Astrocyte (in vitro differentiated cells and primary cell): ENCODE data around the gene AP3S2. TPM values are rescaled to one million over a fixed set of nuclear protein-coding genes. Genes with fewer than 3 reads are reported as not detected.

Source experiments
- DNase-seq: peaks from one replicate; pipeline ENCODE4 v3.0.0-alpha.2; 2010; ENCODE audit warnings: low read depth
- FAIRE-seq: peaks from 2 replicates; lab custom pipeline; 2011; peaks lifted over from hg19 to GRCh38; lab: Jason Lieb, UNC
- H2AFZ ChIP-seq: 2 replicates; pipeline ENCODE4 v1.6.0; 2012; ENCODE audit warnings: low read depth, low read length, inconsistent platforms
- H3K27ac ChIP-seq: 2 replicates; pipeline ENCODE4 v1.5.1; 2011; ENCODE audit warnings: low read depth, low read length, inconsistent platforms
- H3K27me3 ChIP-seq: 2 replicates; pipeline ENCODE4 v1.6.0; 2011; ENCODE audit warnings: low read length, inconsistent platforms; ENCODE audit not compliant: insufficient read depth
- H3K36me3 ChIP-seq: 2 replicates; pipeline ENCODE4 v1.5.1; 2011; ENCODE audit warnings: low read length, inconsistent platforms; ENCODE audit not compliant: insufficient read depth
- H3K4me1 ChIP-seq: 2 replicates; pipeline ENCODE4 v1.5.1; 2011; ENCODE audit warnings: low read length, inconsistent platforms; ENCODE audit not compliant: insufficient read depth
- H3K4me2 ChIP-seq: 2 replicates; pipeline ENCODE4 v1.6.0; 2012; ENCODE audit warnings: low read length, inconsistent platforms
- H3K4me3 ChIP-seq: 2 replicates; pipeline ENCODE4 v1.5.1; 2011; ENCODE audit warnings: low read depth, mild to moderate bottlenecking, low read length, inconsistent platforms; ENCODE audit not compliant: insufficient read depth
- H3K79me2 ChIP-seq: 2 replicates; pipeline ENCODE4 v1.6.0; 2012; ENCODE audit warnings: mild to moderate bottlenecking, low read length, inconsistent platforms; ENCODE audit not compliant: insufficient read depth
- H3K9ac ChIP-seq: 2 replicates; pipeline ENCODE4 v1.6.0; 2012; ENCODE audit warnings: mild to moderate bottlenecking, low read length, inconsistent platforms
- H3K9me3 ChIP-seq: 2 replicates; pipeline ENCODE4 v1.5.1; 2012; ENCODE audit warnings: low read depth, mild to moderate bottlenecking, low read length, inconsistent platforms; ENCODE audit not compliant: insufficient read depth
- H4K20me1 ChIP-seq: 2 replicates; pipeline ENCODE4 v1.6.0; 2012; ENCODE audit warnings: low read length, inconsistent platforms; ENCODE audit not compliant: insufficient read depth
- H3K27ac Mint-ChIP-seq: one replicate; pipeline ENCODE4 v1.8.0; 2021; ENCODE audit warnings: mild to moderate bottlenecking, mixed read lengths; ENCODE audit not compliant: unreplicated experiment
- H3K27me3 Mint-ChIP-seq: one replicate; pipeline ENCODE4 v1.8.0; 2021; ENCODE audit warnings: low read depth, mixed read lengths; ENCODE audit not compliant: unreplicated experiment
- H3K36me3 Mint-ChIP-seq: one replicate; pipeline ENCODE4 v1.8.0; 2021; ENCODE audit warnings: low read depth, mixed read lengths; ENCODE audit not compliant: unreplicated experiment
- H3K4me1 Mint-ChIP-seq: one replicate; pipeline ENCODE4 v1.8.0; 2021; ENCODE audit warnings: low read depth, mixed read lengths; ENCODE audit not compliant: unreplicated experiment
- H3K4me3 Mint-ChIP-seq: one replicate; pipeline ENCODE4 v1.8.0; 2021; ENCODE audit warnings: mild to moderate bottlenecking, moderate library complexity, mixed read lengths; ENCODE audit not compliant: unreplicated experiment
- H3K9me3 Mint-ChIP-seq: one replicate; pipeline ENCODE4 v1.8.0; 2021; ENCODE audit warnings: mild to moderate bottlenecking, mixed read lengths; ENCODE audit not compliant: unreplicated experiment
- EZH2 ChIP-seq: IDR thresholded peaks from 2 replicates; pipeline ENCODE4 v1.6.1; 2012; ENCODE audit warnings: mild to moderate bottlenecking, low read length, inconsistent platforms; ENCODE audit not compliant: insufficient read depth
- total RNA-seq: library from RNA; stranded (reverse); gene quantifications from 2 replicates; pipeline ENCODE4 v1.2.1, GENCODE V29; 2021
- TF ChIP-seq, protein P1 (sequence below): IDR thresholded peaks from 2 replicates; pipeline ENCODE4 v1.5.1; 2011; ENCODE audit warnings: low read depth, mild to moderate bottlenecking, inconsistent platforms, low read length, moderate library complexity; ENCODE audit not compliant: insufficient read depth

The AP3S2 gene
- total RNA-seq, 1 donor from 2014 or later, result 41.2 TPM

DNA sequence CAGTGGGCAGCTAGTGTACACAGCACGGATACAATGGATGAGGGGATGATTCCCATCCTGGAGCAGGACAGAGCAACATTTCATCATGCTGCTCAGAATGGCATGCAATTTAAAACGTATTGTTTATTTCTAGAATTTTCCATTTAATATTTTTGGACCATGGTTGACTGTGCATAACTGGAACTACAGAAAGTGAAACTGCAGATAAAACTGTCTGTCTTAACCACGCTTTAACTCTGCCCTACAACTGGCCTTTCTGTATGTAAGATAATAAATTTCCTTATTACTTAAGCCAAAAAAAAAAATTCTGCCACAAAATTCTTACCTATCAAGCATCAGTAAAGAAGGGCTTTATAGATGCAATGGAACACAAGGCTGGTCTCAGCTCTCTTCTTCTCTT lies 33.4 kb downstream of the AP3S2 start:
- Histone ChIP-seq H3K4me2 (no peak overlapping the region), H3K27me3 (no peaks in the 10 kb centered on the region), H4K20me1 (no peaks in the 10 kb centered on the region), H3K79me2 (no peaks in the 10 kb centered on the region), H3K9ac (no peak overlapping the region), H3K36me3 (peaks cover 17% of the 10 kb centered on the region), H3K27ac (no peak overlapping the region), H2AFZ (no peak overlapping the region), H3K4me1 (no peaks in the 10 kb centered on the region), H3K4me3 (no peak overlapping the region), H3K9me3 (no peaks in the 10 kb centered on the region)
- FAIRE-seq (no peak), DNase-seq (no peak)
- H3K27ac Mint-ChIP-seq, result no peak overlapping the region
- no peak overlapping the region for H3K4me3 Mint-ChIP-seq
- no peaks in the 10 kb centered on the region for H3K4me1 Mint-ChIP-seq
- H3K36me3 Mint-ChIP-seq, result peaks cover 7% of the 10 kb centered on the region
- H3K9me3 Mint-ChIP-seq, result no peaks in the 10 kb centered on the region
- TF ChIP-seq EZH2, result no peak
- TF ChIP-seq, protein P1, sequence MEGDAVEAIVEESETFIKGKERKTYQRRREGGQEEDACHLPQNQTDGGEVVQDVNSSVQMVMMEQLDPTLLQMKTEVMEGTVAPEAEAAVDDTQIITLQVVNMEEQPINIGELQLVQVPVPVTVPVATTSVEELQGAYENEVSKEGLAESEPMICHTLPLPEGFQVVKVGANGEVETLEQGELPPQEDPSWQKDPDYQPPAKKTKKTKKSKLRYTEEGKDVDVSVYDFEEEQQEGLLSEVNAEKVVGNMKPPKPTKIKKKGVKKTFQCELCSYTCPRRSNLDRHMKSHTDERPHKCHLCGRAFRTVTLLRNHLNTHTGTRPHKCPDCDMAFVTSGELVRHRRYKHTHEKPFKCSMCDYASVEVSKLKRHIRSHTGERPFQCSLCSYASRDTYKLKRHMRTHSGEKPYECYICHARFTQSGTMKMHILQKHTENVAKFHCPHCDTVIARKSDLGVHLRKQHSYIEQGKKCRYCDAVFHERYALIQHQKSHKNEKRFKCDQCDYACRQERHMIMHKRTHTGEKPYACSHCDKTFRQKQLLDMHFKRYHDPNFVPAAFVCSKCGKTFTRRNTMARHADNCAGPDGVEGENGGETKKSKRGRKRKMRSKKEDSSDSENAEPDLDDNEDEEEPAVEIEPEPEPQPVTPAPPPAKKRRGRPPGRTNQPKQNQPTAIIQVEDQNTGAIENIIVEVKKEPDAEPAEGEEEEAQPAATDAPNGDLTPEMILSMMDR, result no peak
- no peaks in the 10 kb centered on the region for H3K27me3 Mint-ChIP-seq

DNA sequence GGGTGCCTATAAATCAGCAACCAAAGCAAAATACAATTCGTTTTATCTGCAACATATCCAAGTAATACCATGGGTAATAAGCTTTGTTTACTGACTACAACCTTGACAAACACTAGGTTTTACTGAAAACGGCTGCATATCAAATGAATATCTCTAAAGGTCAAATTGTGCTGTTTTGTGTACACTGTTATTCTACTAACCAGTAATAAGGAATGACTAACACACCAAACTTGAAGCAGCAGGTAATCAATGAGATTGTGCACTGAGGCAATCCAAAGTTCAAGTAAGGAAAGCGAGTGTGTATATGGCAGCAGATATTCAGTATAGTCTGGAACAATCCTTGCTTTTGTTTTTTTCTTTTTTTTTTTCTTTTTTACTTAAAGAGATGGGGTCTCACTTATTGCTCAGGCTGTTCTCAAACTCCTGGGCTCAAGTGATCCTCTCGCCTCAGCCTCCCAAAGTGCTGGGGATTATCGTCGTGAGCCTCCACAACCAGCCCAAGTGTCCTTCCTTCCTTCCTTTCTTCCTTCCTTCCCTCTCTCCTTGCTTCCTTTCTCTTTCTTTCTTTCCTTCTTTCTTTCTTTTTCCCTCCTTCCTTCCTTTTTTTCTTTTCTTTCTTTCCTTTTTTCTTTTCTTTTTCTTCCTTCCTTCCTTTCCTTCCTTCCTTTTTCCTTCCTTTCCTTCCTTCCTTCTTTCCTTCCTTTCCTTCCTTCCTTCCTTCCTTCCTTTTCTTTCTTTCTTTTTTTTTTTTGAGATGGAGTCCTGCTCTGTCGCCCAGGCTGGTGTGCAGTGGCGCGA lies 34.9 kb downstream of the AP3S2 start:
- H2AFZ ChIP-seq, result no peak overlapping the region
- no peak overlapping the region for H3K27ac Mint-ChIP-seq
- no peak overlapping the region for H3K4me3 ChIP-seq
- no peaks in the 10 kb centered on the region for H3K4me1 ChIP-seq
- peaks cover 6% of the 10 kb centered on the region for H3K36me3 Mint-ChIP-seq
- no peak overlapping the region for H3K9ac ChIP-seq
- no peak overlapping the region for H3K4me3 Mint-ChIP-seq
- H4K20me1 ChIP-seq, result no peaks in the 10 kb centered on the region
- FAIRE-seq (no peak), DNase-seq (no peak)
- H3K36me3 ChIP-seq, result peaks cover 14% of the 10 kb centered on the region
- no peak overlapping the region for H3K4me2 ChIP-seq
- H3K27ac ChIP-seq, result no peak overlapping the region
- H3K27me3 Mint-ChIP-seq, result no peaks in the 10 kb centered on the region
- TF ChIP-seq, protein P1, result no peak
- no peak for TF ChIP-seq EZH2
- H3K79me2 ChIP-seq, result no peaks in the 10 kb centered on the region
- no peaks in the 10 kb centered on the region for H3K9me3 Mint-ChIP-seq
- H3K4me1 Mint-ChIP-seq, result no peaks in the 10 kb centered on the region
- no peaks in the 10 kb centered on the region for H3K27me3 ChIP-seq
- H3K9me3 ChIP-seq, result no peaks in the 10 kb centered on the region

DNA sequence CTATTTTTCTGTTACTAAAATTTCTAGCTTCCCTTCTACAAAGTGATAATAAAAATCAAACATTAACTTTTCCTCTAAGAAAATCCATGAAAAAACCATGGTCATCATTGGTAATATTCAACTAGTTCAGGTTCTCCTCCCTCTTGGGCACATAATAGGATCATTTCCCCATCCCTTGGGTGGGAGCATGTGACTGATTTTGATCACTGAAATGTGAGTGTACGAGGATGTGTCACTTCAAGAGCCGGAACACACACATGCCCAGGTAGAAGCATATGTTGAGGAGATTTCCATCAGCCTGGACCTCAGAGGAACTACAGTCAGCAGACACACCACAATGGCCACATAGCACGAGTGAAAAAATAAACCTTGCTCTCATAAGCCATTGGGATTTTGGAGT lies 36.1 kb downstream of the AP3S2 start:
- Histone ChIP-seq H3K4me2 (no peak overlapping the region), H3K4me3 (no peak overlapping the region), H3K27ac (no peak overlapping the region), H3K79me2 (no peaks in the 10 kb centered on the region), H4K20me1 (no peaks in the 10 kb centered on the region), H3K36me3 (peaks cover 14% of the 10 kb centered on the region), H3K4me1 (no peaks in the 10 kb centered on the region), H3K27me3 (no peaks in the 10 kb centered on the region), H3K9me3 (no peaks in the 10 kb centered on the region), H3K9ac (no peak overlapping the region), H2AFZ (no peak overlapping the region)
- no peaks in the 10 kb centered on the region for H3K27me3 Mint-ChIP-seq
- no peak overlapping the region for H3K4me3 Mint-ChIP-seq
- H3K36me3 Mint-ChIP-seq, result peaks cover 9% of the 10 kb centered on the region
- peaks cover under 1% of the 10 kb centered on the region for H3K9me3 Mint-ChIP-seq
- no peak overlapping the region for H3K27ac Mint-ChIP-seq
- H3K4me1 Mint-ChIP-seq, result no peaks in the 10 kb centered on the region
- TF ChIP-seq EZH2, result no peak
- TF ChIP-seq, protein P1, result no peak
- no peak for DNase-seq
- FAIRE-seq, result no peak
